ENCODE data around the gene LRRC49.

The LRRC49 gene

GRCh38 chr15:70859322-70859908, 33.2 kb upstream of the LRRC49 start:
- H2BK5ac ChIP-seq (ENCODE audit: low read depth, low read length, poor library complexity), result no peak overlapping the region
- H3K4me1 ChIP-seq (ENCODE audit: control insufficient read depth in 1 of 2, insufficient read depth in 2 of 2, low read length in 2 of 2), result peaks cover 6 to 8% of the 10 kb centered on the region in 2 experiments
- no peak overlapping the region for H4K12ac ChIP-seq (ENCODE audit: low read depth, low read length)
- no peak overlapping the region for H3K4me3 ChIP-seq (ENCODE audit: low read depth, low read length)
- no peak overlapping the region for H3K9ac ChIP-seq (ENCODE audit: low read length)
- no peak overlapping the region for H2AK5ac ChIP-seq (ENCODE audit: low read length)
- no CpG with 5 or more reads among the region's 14 CpGs for WGBS (ENCODE audit: extremely low coverage, insufficient coverage, insufficient read length)
- H3K4me2 ChIP-seq (ENCODE audit: low read length), result no peak overlapping the region
- no peak overlapping the region for H4K8ac ChIP-seq (ENCODE audit: low read depth, low read length)
- no peak overlapping the region for H2AFZ ChIP-seq (ENCODE audit: insufficient read depth, low read length, poor library complexity)
- H3K79me1 ChIP-seq (ENCODE audit: low read length), result no peaks in the 10 kb centered on the region
- no peak overlapping the region for H3K4ac ChIP-seq (ENCODE audit: low read depth, low read length)
- no peaks in the 10 kb centered on the region for H3K79me2 ChIP-seq (ENCODE audit: control insufficient read depth, insufficient read depth, low read length, poor library complexity)
- no peaks in the 10 kb centered on the region for H3K9me3 ChIP-seq (ENCODE audit: insufficient read depth, low read depth, low read length)
- H3K23ac ChIP-seq (ENCODE audit: low read length), result no peak overlapping the region
- H3K14ac ChIP-seq (ENCODE audit: low read length), result no peak overlapping the region
- DNase-seq, result no peak
- no peak overlapping the region for H3K18ac ChIP-seq (ENCODE audit: low read length)
- H3K27me3 ChIP-seq (ENCODE audit: insufficient read depth, low read length), result no peaks in the 10 kb centered on the region
- no peaks in the 10 kb centered on the region for H3K36me3 ChIP-seq (ENCODE audit: control insufficient read depth in 1 of 2, insufficient read depth in 2 of 2, low read length in 2 of 2)
- no peak overlapping the region for H3K27ac ChIP-seq (ENCODE audit: low read depth, low read length)
- no peak overlapping the region for H2BK12ac ChIP-seq (ENCODE audit: low read length)
- no peak overlapping the region for H2BK120ac ChIP-seq (ENCODE audit: insufficient read depth, low read length, poor library complexity)
- H4K91ac ChIP-seq (ENCODE audit: low read depth, low read length), result no peak overlapping the region

DNA sequence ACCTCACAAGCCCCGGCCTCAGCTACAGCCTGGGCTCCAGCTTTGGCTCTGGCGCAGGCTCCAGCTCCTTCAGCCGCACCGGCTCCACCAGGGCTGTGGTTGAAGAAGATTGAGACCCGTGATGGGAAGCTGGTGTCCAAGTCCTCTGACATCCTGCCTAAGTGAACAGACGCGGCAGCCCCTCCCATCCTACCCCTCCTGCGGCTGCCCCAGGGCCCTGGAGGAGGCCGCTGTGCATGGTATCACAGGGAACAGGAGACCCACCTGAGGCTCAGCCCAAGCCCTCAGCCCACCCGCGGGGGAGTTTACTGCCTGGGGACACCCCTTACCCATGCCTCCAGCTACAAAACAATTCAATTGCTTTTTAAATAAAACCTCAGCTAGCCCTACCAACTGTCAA, 32.6 kb upstream of the LRRC49 start:
- no peak overlapping the region for H4K8ac ChIP-seq (ENCODE audit: low read depth, low read length)
- H2BK5ac ChIP-seq (ENCODE audit: low read depth, low read length, poor library complexity), result no peak overlapping the region
- no peak overlapping the region for H3K4me2 ChIP-seq (ENCODE audit: low read length)
- no peak overlapping the region for H2AK5ac ChIP-seq (ENCODE audit: low read length)
- no peak overlapping the region for H2AFZ ChIP-seq (ENCODE audit: insufficient read depth, low read length, poor library complexity)
- H3K9ac ChIP-seq (ENCODE audit: low read length), result no peak overlapping the region
- WGBS (ENCODE audit: extremely low coverage, insufficient coverage, insufficient read length), result no CpG with 5 or more reads among the region's 11 CpGs
- no peak overlapping the region for H4K12ac ChIP-seq (ENCODE audit: low read depth, low read length)
- no peak overlapping the region for H2BK12ac ChIP-seq (ENCODE audit: low read length)
- H3K9me3 ChIP-seq (ENCODE audit: insufficient read depth, low read depth, low read length), result no peaks in the 10 kb centered on the region
- no peak for DNase-seq
- no peak overlapping the region for H3K18ac ChIP-seq (ENCODE audit: low read length)
- no peaks in the 10 kb centered on the region for H3K79me2 ChIP-seq (ENCODE audit: control insufficient read depth, insufficient read depth, low read length, poor library complexity)
- H2BK120ac ChIP-seq (ENCODE audit: insufficient read depth, low read length, poor library complexity), result no peak overlapping the region
- H3K27me3 ChIP-seq (ENCODE audit: insufficient read depth, low read length), result no peaks in the 10 kb centered on the region
- H3K4me1 ChIP-seq (ENCODE audit: control insufficient read depth in 1 of 2, insufficient read depth in 2 of 2, low read length in 2 of 2), result peaks cover 6 to 7% of the 10 kb centered on the region in 2 experiments
- no peak overlapping the region for H3K4me3 ChIP-seq (ENCODE audit: low read depth, low read length)
- no peak overlapping the region for H4K91ac ChIP-seq (ENCODE audit: low read depth, low read length)
- no peak overlapping the region for H3K27ac ChIP-seq (ENCODE audit: low read depth, low read length)
- H3K14ac ChIP-seq (ENCODE audit: low read length), result no peak overlapping the region
- no peaks in the 10 kb centered on the region for H3K79me1 ChIP-seq (ENCODE audit: low read length)
- no peak overlapping the region for H3K4ac ChIP-seq (ENCODE audit: low read depth, low read length)
- H3K23ac ChIP-seq (ENCODE audit: low read length), result no peak overlapping the region
- H3K36me3 ChIP-seq (ENCODE audit: control insufficient read depth in 1 of 2, insufficient read depth in 2 of 2, low read length in 2 of 2), result no peaks in the 10 kb centered on the region

DNA sequence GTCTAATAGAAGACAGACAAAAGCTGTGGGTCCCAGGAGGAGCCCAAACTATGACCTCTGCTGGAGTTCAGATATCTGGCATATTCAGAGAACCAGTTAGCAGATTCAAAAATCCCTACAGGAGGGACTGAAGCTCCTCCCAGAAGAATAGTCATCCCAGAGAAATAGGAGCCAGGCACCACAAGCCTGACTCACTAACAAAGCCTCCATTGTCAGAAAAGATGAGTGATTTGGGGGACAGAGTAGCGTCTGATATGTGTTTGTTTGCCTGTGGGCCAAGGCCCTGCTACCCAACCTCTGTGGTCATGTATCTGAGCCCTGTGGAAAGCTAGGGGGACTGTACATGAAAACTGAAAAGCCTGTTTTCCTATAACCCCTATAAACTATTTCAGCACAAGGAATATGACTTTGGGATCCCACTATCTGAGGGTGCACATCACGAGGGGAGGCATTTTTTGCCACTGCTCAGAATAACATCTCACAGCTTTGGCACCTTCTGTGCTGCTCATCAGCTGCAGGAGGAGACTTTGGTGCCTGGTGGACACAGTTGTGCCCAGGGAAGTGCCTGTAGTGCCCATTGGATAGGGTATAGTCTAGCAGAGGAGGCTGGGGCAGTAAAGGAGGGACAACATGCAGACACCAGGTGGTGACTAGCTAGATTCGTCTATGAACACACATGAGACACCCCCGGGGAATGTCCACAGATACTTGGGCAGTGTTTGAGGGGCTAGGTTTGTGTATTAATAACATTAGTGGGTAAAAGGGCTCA, 29.0 kb upstream of the LRRC49 start:
- Histone ChIP-seq H3K36me3 (ENCODE audit: control insufficient read depth in 1 of 2, insufficient read depth in 2 of 2, low read length in 2 of 2) (no peaks in the 10 kb centered on the region), H3K79me1 (ENCODE audit: low read length) (no peaks in the 10 kb centered on the region), H3K27me3 (ENCODE audit: insufficient read depth, low read length) (no peaks in the 10 kb centered on the region), H3K4me1 (ENCODE audit: control insufficient read depth in 1 of 2, insufficient read depth in 2 of 2, low read length in 2 of 2) (peaks cover 6 to 11% of the 10 kb centered on the region in 2 experiments), H2BK120ac (ENCODE audit: insufficient read depth, low read length, poor library complexity) (no peak overlapping the region), H2AK5ac (ENCODE audit: low read length) (no peak overlapping the region), H3K4ac (ENCODE audit: low read depth, low read length) (no peak overlapping the region), H3K79me2 (ENCODE audit: control insufficient read depth, insufficient read depth, low read length, poor library complexity) (no peaks in the 10 kb centered on the region), H4K8ac (ENCODE audit: low read depth, low read length) (no peak overlapping the region), H3K4me3 (ENCODE audit: low read depth, low read length) (no peak overlapping the region), H4K91ac (ENCODE audit: low read depth, low read length) (peak overlapping the region; percentile 12), H2BK5ac (ENCODE audit: low read depth, low read length, poor library complexity) (no peak overlapping the region), H3K9me3 (ENCODE audit: insufficient read depth, low read depth, low read length) (no peaks in the 10 kb centered on the region), H3K18ac (ENCODE audit: low read length) (no peak overlapping the region), H3K4me2 (ENCODE audit: low read length) (no peak overlapping the region), H2BK12ac (ENCODE audit: low read length) (peak overlapping the region; percentile 41), H3K27ac (ENCODE audit: low read depth, low read length) (peak overlapping the region; percentile 21), H4K12ac (ENCODE audit: low read depth, low read length) (no peak overlapping the region), H2AFZ (ENCODE audit: insufficient read depth, low read length, poor library complexity) (no peak overlapping the region), H3K23ac (ENCODE audit: low read length) (no peak overlapping the region), H3K9ac (ENCODE audit: low read length) (no peak overlapping the region), H3K14ac (ENCODE audit: low read length) (no peak overlapping the region)
- WGBS (ENCODE audit: extremely low coverage, insufficient coverage, insufficient read length), result no CpG with 5 or more reads among the region's 4 CpGs
- DNase-seq, result no peak

DNA sequence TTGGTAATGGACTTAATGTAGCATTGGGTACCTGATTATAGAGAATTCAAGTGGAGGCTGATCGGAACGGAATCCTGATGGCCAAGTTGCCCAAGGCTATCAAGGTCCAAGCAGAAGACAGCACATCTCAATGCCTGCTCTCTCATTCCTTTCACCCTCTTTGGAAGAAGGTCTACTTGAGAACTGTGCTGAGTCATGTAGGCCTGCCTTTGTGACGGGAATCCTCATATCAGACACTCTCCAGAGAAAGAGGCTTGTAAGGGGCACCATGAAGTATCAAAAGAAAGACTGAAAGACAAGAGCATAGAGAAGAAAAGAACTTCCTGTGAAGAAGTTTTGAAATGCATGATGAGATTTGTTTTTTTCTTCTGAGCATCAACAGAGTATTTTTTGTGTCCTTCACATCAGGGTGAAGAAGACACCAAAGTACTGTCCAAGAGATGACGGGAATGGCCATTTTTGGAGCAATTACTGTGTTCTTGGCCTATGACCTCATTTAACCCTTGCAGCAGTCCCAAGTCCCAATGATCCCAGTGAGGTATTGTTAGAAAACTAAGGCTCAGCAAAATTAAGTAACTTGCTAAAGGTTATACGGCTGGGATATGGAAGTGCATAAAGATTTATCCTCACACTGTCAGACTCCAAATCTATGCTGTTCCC, 25.5 kb upstream of the LRRC49 start:
- Histone ChIP-seq H2AFZ (ENCODE audit: insufficient read depth, low read length, poor library complexity) (no peak overlapping the region), H2BK5ac (ENCODE audit: low read depth, low read length, poor library complexity) (no peak overlapping the region), H3K4me3 (ENCODE audit: low read depth, low read length) (no peak overlapping the region), H3K27me3 (ENCODE audit: insufficient read depth, low read length) (no peaks in the 10 kb centered on the region), H3K4me2 (ENCODE audit: low read length) (no peak overlapping the region), H3K23ac (ENCODE audit: low read length) (no peak overlapping the region), H4K12ac (ENCODE audit: low read depth, low read length) (no peak overlapping the region), H3K27ac (ENCODE audit: low read depth, low read length) (no peak overlapping the region), H3K4ac (ENCODE audit: low read depth, low read length) (no peak overlapping the region), H4K8ac (ENCODE audit: low read depth, low read length) (no peak overlapping the region), H3K14ac (ENCODE audit: low read length) (no peak overlapping the region), H2BK120ac (ENCODE audit: insufficient read depth, low read length, poor library complexity) (no peak overlapping the region), H3K18ac (ENCODE audit: low read length) (no peak overlapping the region), H3K4me1 (ENCODE audit: control insufficient read depth in 1 of 2, insufficient read depth in 2 of 2, low read length in 2 of 2) (peaks cover 6 to 11% of the 10 kb centered on the region in 2 experiments), H3K79me2 (ENCODE audit: control insufficient read depth, insufficient read depth, low read length, poor library complexity) (no peaks in the 10 kb centered on the region), H2AK5ac (ENCODE audit: low read length) (no peak overlapping the region), H4K91ac (ENCODE audit: low read depth, low read length) (no peak overlapping the region), H3K36me3 (ENCODE audit: control insufficient read depth in 1 of 2, insufficient read depth in 2 of 2, low read length in 2 of 2) (no peaks in the 10 kb centered on the region), H3K9me3 (ENCODE audit: insufficient read depth, low read depth, low read length) (peaks cover 5% of the 10 kb centered on the region), H3K79me1 (ENCODE audit: low read length) (no peaks in the 10 kb centered on the region), H3K9ac (ENCODE audit: low read length) (no peak overlapping the region), H2BK12ac (ENCODE audit: low read length) (no peak overlapping the region)
- DNase-seq, result no peak
- no CpG with 5 or more reads among the region's 5 CpGs for WGBS (ENCODE audit: extremely low coverage, insufficient coverage, insufficient read length)

Data from trophoblast cell (in vitro differentiated cells and primary cell).